IMR-90 (cell line): ENCODE measurements around the gene DIAPH2. TPM values are rescaled to one million over a fixed set of nuclear protein-coding genes. Genes with fewer than 3 reads are reported as not detected.

Experiments
- ATAC-seq: fragments of 200-7000 bp; cut with Tn5 transposase; 2 replicates; pipeline ENCODE4 v1.9.1; 2020; ENCODE audit warnings: low read depth, mild to moderate bottlenecking, moderate library complexity
- BruUV-seq: library from RNA; stranded (reverse); fragments of 400-500 nt; replicated peaks from 2 replicates; lab custom pipeline; 2021; lab: Mats Ljungman, UMichigan
- CTCF ChIA-PET: fragments of 300-600 bp; formaldehyde crosslinking; extraction: SDS; loops from one replicate; lab custom pipeline; 2021; ENCODE audit warnings: antibody characterized with exemption; lab: Yijun Ruan, JAX
- POLR2A ChIA-PET: fragments of 300-600 bp; sonication (Branson Sonifier 250); formaldehyde crosslinking; loops from one replicate; lab custom pipeline; 2022; ENCODE audit warnings: antibody characterized with exemption; ENCODE audit not compliant: unreplicated experiment; lab: Charles Lee
- DNase-seq: peaks from one replicate; pipeline ENCODE4 v3.0.0; 2013
- H2AFZ ChIP-seq: replicated peaks from 2 replicates; pipeline ENCODE3; 2013; ENCODE audit warnings: low read length, mild to moderate bottlenecking; ENCODE audit not compliant: poor library complexity
- H2AK5ac ChIP-seq: 2 replicates; pipeline ENCODE4 v1.6.1; 2013; ENCODE audit warnings: low read depth, low read length, inconsistent platforms
- H2AK9ac ChIP-seq: replicated peaks from 2 replicates; pipeline ENCODE3; 2013; ENCODE audit warnings: mild to moderate bottlenecking, low read depth, low read length, moderate library complexity; ENCODE audit not compliant: poor library complexity
- H2BK120ac ChIP-seq: 2 replicates; pipeline ENCODE4 v1.6.1; 2013; ENCODE audit warnings: low read depth, low read length, inconsistent platforms
- H2BK15ac ChIP-seq: 3 replicates; pipeline ENCODE4 v1.6.1; 2013; ENCODE audit warnings: low read depth, low read length, inconsistent platforms
- H2BK20ac ChIP-seq: 2 replicates; pipeline ENCODE4 v1.6.1; 2013; ENCODE audit warnings: low read depth, mild to moderate bottlenecking, inconsistent platforms, low read length, moderate library complexity
- H2BK5ac ChIP-seq: 2 replicates; pipeline ENCODE4 v1.6.1; 2013; ENCODE audit warnings: mild to moderate bottlenecking, low read depth, low read length, inconsistent platforms; ENCODE audit not compliant: poor library complexity, severe bottlenecking
- H3K14ac ChIP-seq: replicated peaks from 2 replicates; pipeline ENCODE4 v1.6.1; 2013; ENCODE audit warnings: low read depth, low read length, inconsistent platforms
- H3K18ac ChIP-seq: 2 replicates; pipeline ENCODE4 v1.6.1; 2013; ENCODE audit warnings: low read depth, low read length, control low read depth
- H3K23ac ChIP-seq: 2 replicates; pipeline ENCODE4 v1.6.1; 2013; ENCODE audit warnings: low read depth, low read length, inconsistent platforms
- H3K27ac ChIP-seq: 2 replicates; pipeline ENCODE4 v1.5.1; 2013; ENCODE audit warnings: mild to moderate bottlenecking, control low read depth, low read length; ENCODE audit not compliant: insufficient read depth
- H3K27me3 ChIP-seq: 2 replicates; pipeline ENCODE4 v1.6.1; 2013; ENCODE audit warnings: low read length; ENCODE audit not compliant: control insufficient read depth, insufficient read depth
- H3K36me3 ChIP-seq: 2 replicates; pipeline ENCODE4 v1.6.1; 2013; ENCODE audit warnings: low read length, mixed read lengths; ENCODE audit not compliant: control insufficient read depth, insufficient read depth
- H3K4ac ChIP-seq: 2 replicates; pipeline ENCODE4 v1.6.1; 2013; ENCODE audit warnings: low read depth, low read length, inconsistent platforms
- H3K4me1 ChIP-seq: 2 replicates; pipeline ENCODE4 v1.6.1; 2013; ENCODE audit warnings: low read length, mixed read lengths; ENCODE audit not compliant: control insufficient read depth, insufficient read depth
- H3K4me2 ChIP-seq: 2 replicates; pipeline ENCODE4 v1.6.1; 2013; ENCODE audit warnings: low read depth, mild to moderate bottlenecking, control low read depth, low read length, moderate library complexity
- H3K4me3 ChIP-seq: 2 replicates; pipeline ENCODE4 v1.5.1; 2013; ENCODE audit warnings: low read depth, mild to moderate bottlenecking, control low read depth, low read length, moderate library complexity; ENCODE audit not compliant: insufficient read depth
- H3K56ac ChIP-seq: 2 replicates; pipeline ENCODE4 v1.6.1; 2013; ENCODE audit warnings: low read length, inconsistent platforms; ENCODE audit not compliant: insufficient read depth; ENCODE audit errors: extremely low read depth
- H3K79me1 ChIP-seq, 2 experiments: 2 replicates each; pipeline ENCODE4 v1.6.1; 2013; ENCODE audit warnings: low read length in 2 of 2, inconsistent platforms in 1 of 2, low read depth in 1 of 2
- H3K9ac ChIP-seq: 2 replicates; pipeline ENCODE4 v1.6.1; 2013; ENCODE audit warnings: low read depth, low read length, control low read depth
- H3K9me1 ChIP-seq: 2 replicates; pipeline ENCODE4 v1.6.1; 2013; ENCODE audit warnings: low read length, inconsistent platforms; ENCODE audit not compliant: insufficient read depth
- H3K9me3 ChIP-seq: 2 replicates; pipeline ENCODE4 v1.6.1; 2013; ENCODE audit warnings: low read length; ENCODE audit not compliant: control insufficient read depth, insufficient read depth
- H4K20me1 ChIP-seq: 2 replicates; pipeline ENCODE4 v1.6.1; 2013; ENCODE audit warnings: low read length, inconsistent platforms; ENCODE audit not compliant: insufficient read depth
- H4K5ac ChIP-seq: 2 replicates; pipeline ENCODE4 v1.6.1; 2013; ENCODE audit warnings: mild to moderate bottlenecking, low read depth, low read length, control low read depth
- H4K8ac ChIP-seq, 2 experiments: 2 replicates each; pipeline ENCODE4 v1.6.1; 2013; ENCODE audit warnings: low read depth in 2 of 2, low read length in 2 of 2, control low read depth in 1 of 2, inconsistent platforms in 1 of 2
- H4K91ac ChIP-seq: 2 replicates; pipeline ENCODE4 v1.6.1; 2013; ENCODE audit warnings: low read depth, low read length, inconsistent platforms; ENCODE audit not compliant: insufficient read depth
- BHLHE40 ChIP-seq: fragments of 150-350 bp; IDR thresholded peaks from 2 replicates; pipeline ENCODE4 v1.6.1; 2016; ENCODE audit warnings: mild to moderate bottlenecking, low read depth, low read length
- MXI1 ChIP-seq: IDR thresholded peaks from 2 replicates; pipeline ENCODE4 v1.6.1; 2012; ENCODE audit warnings: low read depth, mild to moderate bottlenecking, low read length, moderate library complexity, borderline replicate concordance
- NFE2L2 ChIP-seq: fragments of 150-350 bp; IDR thresholded peaks from 2 replicates; pipeline ENCODE4 v1.6.1; 2016; ENCODE audit warnings: low read depth, mild to moderate bottlenecking, low read length
- POLR2A ChIP-seq: IDR thresholded peaks from 2 replicates; pipeline ENCODE4 v1.6.1; 2012; ENCODE audit warnings: mild to moderate bottlenecking, low read depth, low read length
- RAD21 ChIP-seq: IDR thresholded peaks from 2 replicates; pipeline ENCODE4 v1.6.1; 2012; ENCODE audit warnings: low read length, improper control_type of control experiment
- RCOR1 ChIP-seq: IDR thresholded peaks from 2 replicates; pipeline ENCODE4 v1.6.1; 2012; ENCODE audit warnings: mild to moderate bottlenecking, low read length, improper control_type of control experiment; ENCODE audit not compliant: insufficient replicate concordance
- SMC3 ChIP-seq: fragments of 150-350 bp; IDR thresholded peaks from 2 replicates; pipeline ENCODE4 v1.6.1; 2016; ENCODE audit warnings: low read depth, mild to moderate bottlenecking, antibody characterized with exemption, low read length, moderate library complexity
- WGBS, 2 experiments: methylation state at CpG; one replicate each; pipeline versions ENCODE4 v1.1.5 to v1.1.7; 2013; ENCODE audit warnings: missing lambda C conversion rate in 2 of 2; ENCODE audit not compliant: insufficient read length in 1 of 2; ENCODE audit errors: extremely low coverage in 2 of 2; 5-methylcytosine and 5-hydroxymethylcytosine counted together
- dilution Hi-C: fragments of 300-500 bp; cut with HindIII; formaldehyde crosslinking; loops from one replicate; pipeline ENCODE4 v1.14.3; 2018; ENCODE audit warnings: low sequenced_read_pairs; ENCODE audit not compliant: unreplicated experiment
- in situ Hi-C: fragments of 300-500 bp; cut with MboI; formaldehyde crosslinking; loops from 3 replicates; pipeline ENCODE4 v1.14.3; 2019; ENCODE audit warnings: low sequenced_read_pairs, inconsistent platforms, mixed read lengths
- intact Hi-C: fragments of 100-400 bp; cut with micrococcal nuclease; formaldehyde crosslinking; loops from 2 replicates; pipeline ENCODE4 v1.10.0; 2022
- polyA plus RNA-seq, 3 experiments: library from polyadenylated mRNA; depleted of rRNA; stranded (reverse); fragments of >200 nt; gene quantifications; 2 replicates each; pipeline ENCODE4 v1.2.3, GENCODE V29; 2012; ENCODE audit warnings: low replicate concordance in 1 of 3
- total RNA-seq: library from RNA; depleted of rRNA; stranded (reverse); fragments of >200 nt; gene quantifications from 2 replicates; pipeline ENCODE4 v1.2.3, GENCODE V29; 2012
- TF ChIP-seq, protein P1 (sequence below): fragments of 150-350 bp; IDR thresholded peaks from 2 replicates; pipeline ENCODE4 v1.6.1; 2017; ENCODE audit warnings: mild to moderate bottlenecking, antibody characterized with exemption, low read length, low read depth

DIAPH2 gene
- total and polyA plus RNA-seq, 2 of the 4 experiments (the other 2 are of a cell fraction): 3.6 to 19.9 TPM

- no peak overlapping the region for H3K56ac ChIP-seq
- H4K20me1 ChIP-seq: no peaks in the 10 kb centered on the region
- H2AK9ac ChIP-seq: no peak overlapping the region
- peaks cover 3% of the 10 kb centered on the region; the same call in 1 of the 2 replicates for H3K9me3 ChIP-seq
- no peaks in the 10 kb centered on the region for H3K36me3 ChIP-seq
- H3K9me1 ChIP-seq: no peaks in the 10 kb centered on the region
- H3K4me1 ChIP-seq: no peaks in the 10 kb centered on the region
- no peak overlapping the region for H2BK120ac ChIP-seq
- TF ChIP-seq, protein P1, sequence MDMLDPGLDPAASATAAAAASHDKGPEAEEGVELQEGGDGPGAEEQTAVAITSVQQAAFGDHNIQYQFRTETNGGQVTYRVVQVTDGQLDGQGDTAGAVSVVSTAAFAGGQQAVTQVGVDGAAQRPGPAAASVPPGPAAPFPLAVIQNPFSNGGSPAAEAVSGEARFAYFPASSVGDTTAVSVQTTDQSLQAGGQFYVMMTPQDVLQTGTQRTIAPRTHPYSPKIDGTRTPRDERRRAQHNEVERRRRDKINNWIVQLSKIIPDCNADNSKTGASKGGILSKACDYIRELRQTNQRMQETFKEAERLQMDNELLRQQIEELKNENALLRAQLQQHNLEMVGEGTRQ: no peak
- no peak for TF ChIP-seq SMC3
- TF ChIP-seq NFE2L2: no peak
- no peak for TF ChIP-seq POLR2A
- no peak for TF ChIP-seq RCOR1
- TF ChIP-seq RAD21: no peak
- TF ChIP-seq BHLHE40: no peak
- no peak for TF ChIP-seq MXI1
- dilution Hi-C loops: no loop called here
- H2AK5ac ChIP-seq: no peak overlapping the region
- H3K79me1 ChIP-seq: no peaks in the 10 kb centered on the region
- no peaks in the 10 kb centered on the region for H3K27me3 ChIP-seq
- H3K4me3 ChIP-seq: no peak overlapping the region
- no peak overlapping the region for H2AFZ ChIP-seq
- no peak overlapping the region for H2BK5ac ChIP-seq
- H4K5ac ChIP-seq: no peak overlapping the region
- no CpG with 5 or more reads among the region's 3 CpGs for WGBS, 2 experiments
- DNase-seq (no peak), ATAC-seq (no peak)
- ChIA-PET POLR2A (no interaction called here), CTCF (no interaction called here)
- no peak overlapping the region for H3K9ac ChIP-seq
- no peak overlapping the region for H2BK15ac ChIP-seq
- no TSS peak for BruUV-seq
- H3K18ac ChIP-seq: no peak overlapping the region
- in situ Hi-C loops: no loop called here
- no peak overlapping the region for H4K91ac ChIP-seq
- intact Hi-C loops: no loop called here
- H3K4me2 ChIP-seq: no peak overlapping the region
- no peak overlapping the region for H3K4ac ChIP-seq
- H3K14ac ChIP-seq: no peak overlapping the region
- H2BK20ac ChIP-seq: no peak overlapping the region
- H4K8ac ChIP-seq: no peak overlapping the region
- no peak overlapping the region for H3K23ac ChIP-seq
- no peak overlapping the region for H3K27ac ChIP-seq
These were observed 841.3 kb downstream of the DIAPH2 start for GRCh38 chrX:97525981-97526380.
